Measurements from ENCODE around the gene VAMP1. TPM values are rescaled to one million over a fixed set of nuclear protein-coding genes. Genes with fewer than 3 reads are reported as not detected.

Gene VAMP1
- total RNA-seq, 1 experiment from 2014 or later, result 11.2 TPM

GRCh38 chr12:6424008-6424347, 46.5 kb downstream of the VAMP1 start:
- H3K4me3 ChIP-seq (ENCODE audit: low read depth in 2 of 2, low read length in 2 of 2), result no peak overlapping the region
- in situ Hi-C loops (cut with HindIII; ENCODE audit: low pct_unique_long_range_greater_than_20kb, low sequenced_read_pairs), result no loop called here
- no peaks in the 10 kb centered on the region for H3K4me1 ChIP-seq (ENCODE audit: control insufficient read depth, insufficient read depth, low read length)
- intact Hi-C loops (cut with micrococcal nuclease; ENCODE audit: unreplicated experiment), result no loop called here
- DNase-seq (ENCODE audit: low read depth, low spot score) (no peak), ATAC-seq (peak; percentile 65)
- POLR2A ChIA-PET, result interaction anchor here (0.6 kb wide), 1 partner anchor 445 kb away, joined by 5 read pairs; no protein-coding TSS in a partner anchor
- H3K36me3 ChIP-seq (ENCODE audit: control insufficient read depth, insufficient read depth, low read length), result no peaks in the 10 kb centered on the region
- CTCF ChIA-PET, result no interaction called here
- BruUV-seq (replicated peaks), result no TSS peak
- no peak overlapping the region for H3K27ac ChIP-seq (ENCODE audit: low read length)
- no peaks in the 10 kb centered on the region for H3K27me3 ChIP-seq (ENCODE audit: control insufficient read depth, insufficient read depth, low read length)
- no peaks in the 10 kb centered on the region for H3K9me3 ChIP-seq (ENCODE audit: control insufficient read depth, insufficient read depth, low read depth, low read length)
- TF ChIP-seq POLR2AphosphoS5 (IDR thresholded peaks at IDR 0.05; ENCODE audit: low read depth, low read length), result no peak
- no peak for TF ChIP-seq TCF7L2 (IDR thresholded peaks at IDR 0.05; ENCODE audit: low read depth, low read length)
- TF ChIP-seq REST (IDR thresholded peaks at IDR 0.05; ENCODE audit: insufficient read depth in 1 of 2, low read depth in 2 of 2, low read length in 1 of 2), result no peak
- TF ChIP-seq, protein P1, sequence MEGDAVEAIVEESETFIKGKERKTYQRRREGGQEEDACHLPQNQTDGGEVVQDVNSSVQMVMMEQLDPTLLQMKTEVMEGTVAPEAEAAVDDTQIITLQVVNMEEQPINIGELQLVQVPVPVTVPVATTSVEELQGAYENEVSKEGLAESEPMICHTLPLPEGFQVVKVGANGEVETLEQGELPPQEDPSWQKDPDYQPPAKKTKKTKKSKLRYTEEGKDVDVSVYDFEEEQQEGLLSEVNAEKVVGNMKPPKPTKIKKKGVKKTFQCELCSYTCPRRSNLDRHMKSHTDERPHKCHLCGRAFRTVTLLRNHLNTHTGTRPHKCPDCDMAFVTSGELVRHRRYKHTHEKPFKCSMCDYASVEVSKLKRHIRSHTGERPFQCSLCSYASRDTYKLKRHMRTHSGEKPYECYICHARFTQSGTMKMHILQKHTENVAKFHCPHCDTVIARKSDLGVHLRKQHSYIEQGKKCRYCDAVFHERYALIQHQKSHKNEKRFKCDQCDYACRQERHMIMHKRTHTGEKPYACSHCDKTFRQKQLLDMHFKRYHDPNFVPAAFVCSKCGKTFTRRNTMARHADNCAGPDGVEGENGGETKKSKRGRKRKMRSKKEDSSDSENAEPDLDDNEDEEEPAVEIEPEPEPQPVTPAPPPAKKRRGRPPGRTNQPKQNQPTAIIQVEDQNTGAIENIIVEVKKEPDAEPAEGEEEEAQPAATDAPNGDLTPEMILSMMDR (IDR thresholded peaks at IDR 0.05), result no peak
- no peak for TF ChIP-seq SIN3A (IDR thresholded peaks at IDR 0.05; ENCODE audit: borderline replicate concordance, insufficient read depth, low read depth, low read length)

- Histone ChIP-seq H3K27ac (ENCODE audit: low read length) (no peak overlapping the region), H3K4me3 (ENCODE audit: low read depth in 2 of 2, low read length in 2 of 2) (no peak overlapping the region), H3K9me3 (ENCODE audit: control insufficient read depth, insufficient read depth, low read depth, low read length) (no peaks in the 10 kb centered on the region), H3K27me3 (ENCODE audit: control insufficient read depth, insufficient read depth, low read length) (no peaks in the 10 kb centered on the region), H3K4me1 (ENCODE audit: control insufficient read depth, insufficient read depth, low read length) (no peaks in the 10 kb centered on the region), H3K36me3 (ENCODE audit: control insufficient read depth, insufficient read depth, low read length) (no peaks in the 10 kb centered on the region)
- in situ Hi-C loops (cut with HindIII; ENCODE audit: low pct_unique_long_range_greater_than_20kb, low sequenced_read_pairs) (no loop called here), intact Hi-C loops (cut with micrococcal nuclease; ENCODE audit: unreplicated experiment) (loop anchor here (1.0 kb wide), 1 partner anchor 42 kb away; no protein-coding TSS in a partner anchor)
- ChIA-PET POLR2A (no interaction called here), CTCF (no interaction called here)
- ATAC-seq (peak; percentile 99), DNase-seq (ENCODE audit: low read depth, low spot score) (peak; percentile 56)
- BruUV-seq (replicated peaks), result no TSS peak
- TF ChIP-seq, protein P1 (IDR thresholded peaks at IDR 0.05), result peak; percentile 83
- no peak for TF ChIP-seq REST (IDR thresholded peaks at IDR 0.05; ENCODE audit: insufficient read depth in 1 of 2, low read depth in 2 of 2, low read length in 1 of 2)
These were observed 47.0 kb downstream of the VAMP1 start for GRCh38 chr12:6423267-6424007.

Data from Panc1 (cell line).